Measurements from ENCODE around the gene COMMD8. TPM values are rescaled to one million over a fixed set of nuclear protein-coding genes. Genes with fewer than 3 reads are reported as not detected.

The COMMD8 gene
- total and polyA plus RNA-seq, 10 of the 15 experiments (the other 5 are each of a cell fraction or from before 2014, with no cell fraction given): 27.6 to 156 (median 48.4) TPM

DNA sequence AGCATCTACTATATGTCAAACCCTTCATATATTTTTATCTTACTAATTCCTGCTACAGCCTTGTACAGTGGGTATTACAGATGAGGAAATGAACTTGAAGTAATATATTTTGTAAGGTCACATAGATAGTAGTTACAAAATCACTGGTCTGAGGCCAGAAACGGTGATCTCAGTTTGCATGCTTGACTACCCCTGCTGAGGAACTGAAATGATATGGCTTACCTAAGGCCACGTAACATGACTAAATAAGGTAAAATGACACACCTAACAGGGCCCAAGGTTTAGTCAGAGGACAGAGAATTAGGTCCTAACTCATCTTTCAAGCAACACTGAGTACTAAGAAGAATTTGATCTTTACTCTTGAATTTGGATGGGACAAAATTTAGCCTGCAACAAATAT lies 1.5 kb upstream of the COMMD8 start (continued):
- TF ChIP-seq, protein P1, sequence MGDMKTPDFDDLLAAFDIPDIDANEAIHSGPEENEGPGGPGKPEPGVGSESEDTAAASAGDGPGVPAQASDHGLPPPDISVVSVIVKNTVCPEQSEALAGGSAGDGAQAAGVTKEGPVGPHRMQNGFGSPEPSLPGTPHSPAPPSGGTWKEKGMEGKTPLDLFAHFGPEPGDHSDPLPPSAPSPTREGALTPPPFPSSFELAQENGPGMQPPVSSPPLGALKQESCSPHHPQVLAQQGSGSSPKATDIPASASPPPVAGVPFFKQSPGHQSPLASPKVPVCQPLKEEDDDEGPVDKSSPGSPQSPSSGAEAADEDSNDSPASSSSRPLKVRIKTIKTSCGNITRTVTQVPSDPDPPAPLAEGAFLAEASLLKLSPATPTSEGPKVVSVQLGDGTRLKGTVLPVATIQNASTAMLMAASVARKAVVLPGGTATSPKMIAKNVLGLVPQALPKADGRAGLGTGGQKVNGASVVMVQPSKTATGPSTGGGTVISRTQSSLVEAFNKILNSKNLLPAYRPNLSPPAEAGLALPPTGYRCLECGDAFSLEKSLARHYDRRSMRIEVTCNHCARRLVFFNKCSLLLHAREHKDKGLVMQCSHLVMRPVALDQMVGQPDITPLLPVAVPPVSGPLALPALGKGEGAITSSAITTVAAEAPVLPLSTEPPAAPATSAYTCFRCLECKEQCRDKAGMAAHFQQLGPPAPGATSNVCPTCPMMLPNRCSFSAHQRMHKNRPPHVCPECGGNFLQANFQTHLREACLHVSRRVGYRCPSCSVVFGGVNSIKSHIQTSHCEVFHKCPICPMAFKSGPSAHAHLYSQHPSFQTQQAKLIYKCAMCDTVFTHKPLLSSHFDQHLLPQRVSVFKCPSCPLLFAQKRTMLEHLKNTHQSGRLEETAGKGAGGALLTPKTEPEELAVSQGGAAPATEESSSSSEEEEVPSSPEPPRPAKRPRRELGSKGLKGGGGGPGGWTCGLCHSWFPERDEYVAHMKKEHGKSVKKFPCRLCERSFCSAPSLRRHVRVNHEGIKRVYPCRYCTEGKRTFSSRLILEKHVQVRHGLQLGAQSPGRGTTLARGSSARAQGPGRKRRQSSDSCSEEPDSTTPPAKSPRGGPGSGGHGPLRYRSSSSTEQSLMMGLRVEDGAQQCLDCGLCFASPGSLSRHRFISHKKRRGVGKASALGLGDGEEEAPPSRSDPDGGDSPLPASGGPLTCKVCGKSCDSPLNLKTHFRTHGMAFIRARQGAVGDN (IDR thresholded peaks at IDR 0.05): no peak
- TF ChIP-seq RFX5 (IDR thresholded peaks at IDR 0.05; ENCODE audit: low read depth, low read length) (no peak), CBFB (IDR thresholded peaks at IDR 0.05; ENCODE audit: low read depth) (no peak), MTA2 (IDR thresholded peaks at IDR 0.05; ENCODE audit: low read depth) (0 out of 2 replicates have a peak, but pooled peaks have one; percentile 46)

DNA sequence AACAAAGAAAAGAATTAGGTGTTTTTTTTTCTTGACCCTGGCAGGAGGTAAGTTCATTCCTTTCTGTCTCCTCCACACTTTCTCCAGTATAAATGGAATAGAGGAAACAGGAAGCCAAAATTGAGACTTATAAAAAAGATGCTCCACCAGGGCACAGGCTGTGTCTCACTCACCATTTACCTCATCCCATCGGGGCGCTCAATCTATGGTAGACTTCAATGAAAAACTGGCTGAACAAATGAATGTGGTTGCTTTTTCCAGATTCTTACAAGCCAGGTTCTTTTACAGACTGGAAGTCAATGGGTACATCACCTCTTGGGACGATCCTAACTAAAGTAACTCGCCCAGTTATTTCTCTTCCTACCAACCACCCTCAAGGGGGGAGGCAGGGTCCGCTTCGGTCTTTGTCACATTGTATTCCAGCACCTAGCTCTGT lies 685 bp downstream of the COMMD8 start:
- FAIRE-seq (no peak), ATAC-seq (peak; percentile 38), DNase-seq (ENCODE audit: low read depth, low spot score) (no peak)
- peak overlapping the region; percentile 79 for H3K27ac ChIP-seq (ENCODE audit: control insufficient read depth, insufficient read depth)
- H4K20me1 ChIP-seq (ENCODE audit: control insufficient read depth, insufficient read depth): no peaks in the 10 kb centered on the region
- ChIA-PET POLR2A (interaction anchor here (0.7 to 3.4 kb wide), 10 partner anchors 9 to 56 kb away, joined by 3 to 21 read pairs (median 6); partner anchors contain the start of gene ATP10D), RAD21 (ENCODE audit: unreplicated experiment) (interaction anchor here (0.6 to 5.6 kb wide), 21 partner anchors 9 to 376 kb away, joined by 3 to 84 read pairs (median 4); partner anchors contain the start of gene ATP10D), CTCF (interaction anchor here (0.6 to 5.0 kb wide), 22 partner anchors 10 to 377 kb away, joined by 3 to 79 read pairs (median 4); partner anchors contain the start of gene ATP10D), SMC1A (ENCODE audit: uncharacterized antibody, unreplicated experiment) (interaction anchor here (0.6 to 10.8 kb wide), 19 partner anchors 9 to 535 kb away, joined by 3 to 126 read pairs (median 4); partner anchors contain the start of gene ATP10D)
- under 1% methylated on average over 6 of the region's 6 CpGs for WGBS (ENCODE audit: insufficient coverage, insufficient replicate concordance, low lambda C conversion rate, missing lambda C conversion rate)
- peaks cover 22% of the 10 kb centered on the region for H3K4me1 ChIP-seq (ENCODE audit: control insufficient read depth, insufficient read depth, low read length)
- peak overlapping the region; percentile 78 for H3K4me2 ChIP-seq (ENCODE audit: control insufficient read depth, insufficient read depth)
- H2AFZ ChIP-seq (ENCODE audit: control insufficient read depth, low read depth, low read length): peak overlapping the region; percentile 97
- intact Hi-C loops (cut with micrococcal nuclease; ENCODE audit: unreplicated experiment) (loop anchor here (1.0 to 2.0 kb wide), 2 partner anchors 22 to 102 kb away; partner anchors contain the start of gene ATP10D), in situ Hi-C loops (cut with MboI) (no loop called here)
- H3K9me3 ChIP-seq (replicated peaks; ENCODE audit: control insufficient read depth, insufficient read depth, low read length): no peaks in the 10 kb centered on the region
- BruUV-seq (replicated peaks): no TSS peak
- H3K36me3 ChIP-seq (ENCODE audit: control insufficient read depth in 2 of 2, insufficient read depth in 2 of 2, low read length in 1 of 2): 0 out of 4 replicates have a peak, but pooled peaks cover 0 to 3% of the 10 kb centered on the region in 2 experiments
- TF ChIP-seq NFYB (IDR thresholded peaks at IDR 0.05; ENCODE audit: insufficient read depth, low read depth, low read length) (no peak), ZNF24 (IDR thresholded peaks at IDR 0.05) (peak; percentile 66)
- peaks cover 18% of the 10 kb centered on the region for H3K79me2 ChIP-seq (ENCODE audit: control insufficient read depth, insufficient read depth, low read length)
- H3K27me3 ChIP-seq (replicated peaks in 1 of 2; ENCODE audit: control insufficient read depth in 2 of 2, insufficient read depth in 2 of 2, low read length in 1 of 2): no peaks in the 10 kb centered on the region
- peak overlapping the region; percentile 92 for H3K4me3 ChIP-seq
- peak overlapping the region; percentile 66 for H3K9ac ChIP-seq (ENCODE audit: control insufficient read depth, insufficient read depth, low read length)
